Esophagus muscularis mucosa (tissue), 3 donors: ENCODE results near the gene XYLT2.

ENCODE experiments used
- CTCF ChIP-seq, 3 experiments: fragments of 200-600 bp in 2 of 3; fragments of 450-650 bp in 1 of 3; sonication (generic) in 2 of 3; IDR thresholded peaks; one replicate each; pipeline ENCODE4 v1.5.1; 2017 to 2019; ENCODE audit warnings: antibody characterized with exemption in 3 of 3, mild to moderate bottlenecking in 2 of 3, moderate library complexity in 1 of 3
- POLR2A ChIP-seq: fragments of 450-650 bp; IDR thresholded peaks from one replicate; pipeline ENCODE4 v1.6.1; 2017; ENCODE audit warnings: antibody characterized with exemption, moderate library complexity, mild to moderate bottlenecking, low read depth

GRCh38 chr17:50352693-50353599 lies 7.0 kb downstream of the XYLT2 start:
- TF ChIP-seq CTCF (IDR thresholded peaks at IDR 0.05): no peak
- TF ChIP-seq POLR2A: no peak
